ENCODE results near the gene CCN6.

CCN6 gene

GRCh38 chr6:112054001-112054400, at the start of gene CCN6:
Gene CCN6 (plus strand): TSS chr6:112054104. CDS start chr6:112054358, 254 bp downstream.
- no peak for DNase-seq

- DNase-seq: no peak
Measured at GRCh38 chr6:112004201-112005012, 49.5 kb upstream of the CCN6 start.

- DNase-seq: no peak
Measured at GRCh38 chr6:112005013-112005371, 48.9 kb upstream of the CCN6 start.

- no peak for DNase-seq
Measured at GRCh38 chr6:112007254-112007653, 46.6 kb upstream of the CCN6 start.

- no peak for DNase-seq
Measured at GRCh38 chr6:112007805-112008204, 46.1 kb upstream of the CCN6 start.

- DNase-seq: no peak
Measured at GRCh38 chr6:112008482-112008881, 45.4 kb upstream of the CCN6 start.

- DNase-seq: no peak
Measured at GRCh38 chr6:112010328-112010727, 43.6 kb upstream of the CCN6 start.

GRCh38 chr6:112013051-112013450, 40.9 kb upstream of the CCN6 start:
- DNase-seq: no peak

GRCh38 chr6:112014483-112014882, 39.4 kb upstream of the CCN6 start:
- DNase-seq: no peak

- DNase-seq: no peak
Measured at GRCh38 chr6:112015725-112016124, 38.2 kb upstream of the CCN6 start.

GRCh38 chr6:112016320-112016719, 37.6 kb upstream of the CCN6 start:
- DNase-seq: no peak

GRCh38 chr6:112017169-112017568, 36.7 kb upstream of the CCN6 start:
- DNase-seq: no peak

GRCh38 chr6:112017760-112018537, 36.0 kb upstream of the CCN6 start:
- no peak for DNase-seq

GRCh38 chr6:112018619-112019416, 35.1 kb upstream of the CCN6 start:
- no peak for DNase-seq

GRCh38 chr6:112019589-112019988, 34.3 kb upstream of the CCN6 start:
- no peak for DNase-seq

- no peak for DNase-seq
Measured at GRCh38 chr6:112021691-112022310, 32.1 kb upstream of the CCN6 start.

- DNase-seq: no peak
Measured at GRCh38 chr6:112022749-112023148, 31.2 kb upstream of the CCN6 start.

- DNase-seq: no peak
Measured at GRCh38 chr6:112024464-112024863, 29.4 kb upstream of the CCN6 start.

- no peak for DNase-seq
Measured at GRCh38 chr6:112026933-112027332, 27.0 kb upstream of the CCN6 start.

GRCh38 chr6:112027942-112028674, 25.8 kb upstream of the CCN6 start:
- no peak for DNase-seq

GRCh38 chr6:112029045-112029822, 24.7 kb upstream of the CCN6 start:
- DNase-seq: peak; percentile 25
